GM18517 (cell line): Measurements from ENCODE around the gene MRPL43.

Experiments
- ATAC-seq: cut with Tn5 transposase; IDR thresholded peaks from one replicate; pipeline ENCODE4 v1.9.1; 2021; ENCODE audit warnings: mild to moderate bottlenecking, moderate library complexity; ENCODE audit not compliant: unreplicated experiment

Gene MRPL43

GRCh38 chr10:100969187-100970075 is 17.9 kb downstream of the MRPL43 start, which contains the start of gene SEMA4G:
SEMA4G (plus strand) TSS chr10:100969504; CDS start chr10:100972913, 3,409 bp downstream.
- ATAC-seq: no peak

GRCh38 chr10:100968863-100969186 is 18.5 kb downstream of the MRPL43 start:
- no peak for ATAC-seq

GRCh38 chr10:100968062-100968736 is 19.1 kb downstream of the MRPL43 start:
- ATAC-seq: no peak

GRCh38 chr10:100967332-100967731 is 20.0 kb downstream of the MRPL43 start:
- ATAC-seq: no peak

- ATAC-seq: no peak
Observed at GRCh38 chr10:100966887-100967286, 20.4 kb downstream of the MRPL43 start.

- no peak for ATAC-seq
Observed at GRCh38 chr10:100965820-100966219, 21.5 kb downstream of the MRPL43 start.

GRCh38 chr10:100963826-100964225 is 23.5 kb downstream of the MRPL43 start:
- no peak for ATAC-seq

- no peak for ATAC-seq
Observed at GRCh38 chr10:100962351-100963080, 24.8 kb downstream of the MRPL43 start.

- ATAC-seq: no peak
Observed at GRCh38 chr10:100960251-100960650, 27.0 kb downstream of the MRPL43 start.

- ATAC-seq: no peak
Observed at GRCh38 chr10:100948916-100949315, 38.4 kb downstream of the MRPL43 start.

- no peak for ATAC-seq
Observed at GRCh38 chr10:100945754-100946153, 41.5 kb downstream of the MRPL43 start.

- no peak for ATAC-seq
Observed at GRCh38 chr10:100943508-100943907, 43.8 kb downstream of the MRPL43 start.

GRCh38 chr10:100942229-100942628 is 45.1 kb downstream of the MRPL43 start:
- ATAC-seq: no peak

- ATAC-seq: no peak
Observed at GRCh38 chr10:100939763-100940344, 47.4 kb downstream of the MRPL43 start.
